HepG2 (cell line): ENCODE measurements around the gene ADGRD1. TPM values are rescaled to one million over a fixed set of nuclear protein-coding genes. Genes with fewer than 3 reads are reported as not detected.

Experiments
- AHDC1 ChIP-seq: sonication (generic); formaldehyde crosslinking; IDR thresholded peaks from 2 replicates; pipeline ENCODE4 v1.5.1; 2020; ENCODE audit warnings: mild to moderate bottlenecking, missing genetic modification reagents, borderline replicate concordance
- BCL6 ChIP-seq: IDR thresholded peaks from 2 replicates; pipeline ENCODE4 v1.6.1; 2016; ENCODE audit warnings: missing genetic modification reagents, missing compliant biosample characterization
- ISX ChIP-seq: sonication (generic); formaldehyde crosslinking; conservative IDR thresholded peaks from 2 replicates; pipeline ENCODE4 v1.5.0; 2020; ENCODE audit warnings: missing genetic modification reagents
- KMT2B ChIP-seq: IDR thresholded peaks from 2 replicates; pipeline ENCODE4 v1.6.1; 2016; ENCODE audit warnings: missing genetic modification reagents, missing compliant biosample characterization
- LBX2 ChIP-seq: sonication (generic); formaldehyde crosslinking; IDR thresholded peaks from 2 replicates; pipeline ENCODE4 v1.5.0; 2020; ENCODE audit warnings: missing genetic modification reagents, mild to moderate bottlenecking, borderline replicate concordance
- MIER3 ChIP-seq: IDR thresholded peaks from 2 replicates; pipeline ENCODE4 v1.6.1; 2016; ENCODE audit warnings: missing compliant biosample characterization, borderline replicate concordance
- NPAS2 ChIP-seq: sonication (generic); formaldehyde crosslinking; IDR thresholded peaks from 2 replicates; pipeline ENCODE4 v1.8.0; 2022; ENCODE audit warnings: mild to moderate bottlenecking, missing genetic modification reagents, borderline replicate concordance
- RFX1 ChIP-seq: fragments of 450-650 bp; IDR thresholded peaks from 2 replicates; pipeline ENCODE4 v1.6.1; 2017
- SCMH1 ChIP-seq: sonication (generic); formaldehyde crosslinking; IDR thresholded peaks from 2 replicates; pipeline ENCODE4 v1.9.0; 2021; ENCODE audit warnings: missing genetic modification reagents, mild to moderate bottlenecking, borderline replicate concordance
- SOX13 ChIP-seq, 3 experiments: fragments of 450-650 bp in 1 of 3; sonication (generic) in 1 of 3; formaldehyde crosslinking in 1 of 3; IDR thresholded peaks in 2 of 3; conservative IDR thresholded peaks in 1 of 3; 2 replicates each; pipeline versions ENCODE4 v1.5.0 to v1.6.1; 2016 to 2020; ENCODE audit warnings: antibody characterized with exemption in 1 of 3, mild to moderate bottlenecking in 1 of 3, missing compliant biosample characterization in 1 of 3, missing genetic modification reagents in 1 of 3, moderate library complexity in 1 of 3
- TBX2 ChIP-seq: sonication (generic); formaldehyde crosslinking; IDR thresholded peaks from 2 replicates; pipeline ENCODE4 v1.5.0; 2020; ENCODE audit warnings: missing genetic modification reagents, mild to moderate bottlenecking, borderline replicate concordance
- ZNF503 ChIP-seq: sonication (generic); formaldehyde crosslinking; IDR thresholded peaks from 2 replicates; pipeline ENCODE4 v1.4.0; 2020; ENCODE audit warnings: missing genetic modification reagents
- ZNF562 ChIP-seq: sonication (generic); formaldehyde crosslinking; IDR thresholded peaks from 2 replicates; pipeline ENCODE4 v1.8.0; 2022; ENCODE audit warnings: missing genetic modification reagents, borderline replicate concordance
- ZNF7 ChIP-seq: IDR thresholded peaks from 2 replicates; pipeline ENCODE4 v1.6.1; 2016; ENCODE audit warnings: missing biosample characterization, missing genetic modification reagents
- ZNF792 ChIP-seq: IDR thresholded peaks from 2 replicates; pipeline ENCODE4 v1.6.1; 2016
- ZNF800 ChIP-seq: sonication (generic); formaldehyde crosslinking; IDR thresholded peaks from 2 replicates; pipeline ENCODE4 v1.4.0; 2020; ENCODE audit warnings: missing genetic modification reagents
- polyA plus RNA-seq, 8 experiments: library from polyadenylated mRNA; depleted of rRNA in 3 of 8; stranded (reverse) in 7 of 8; unstranded in 1 of 8; fragments of >200 nt; fragmentation: Illumina TruSeq in 4 of 8; extraction: Trizol in 4 of 8; gene quantifications; 2 replicates each; pipeline versions ENCODE4 v1.2.1 to v1.2.3, GENCODE V29; 2011 to 2016; ENCODE audit warnings: low read depth in 4 of 8, missing spikeins in 1 of 8, mixed read lengths in 1 of 8; ENCODE audit not compliant: insufficient read depth in 1 of 8
- total RNA-seq, 5 experiments: library from RNA; depleted of rRNA; stranded (reverse); fragments of >200 nt; fragmentation: Illumina TruSeq; extraction: Trizol; gene quantifications; 2 replicates each; pipeline ENCODE4 v1.2.3, GENCODE V29; 2016; ENCODE audit warnings: low read depth in 1 of 5

The ADGRD1 gene
- total and polyA plus RNA-seq, 2 of the 13 experiments (the other 11 are each of a cell fraction or from before 2014, with no cell fraction given), result 0.46 to 12.4 TPM

- TF ChIP-seq SOX13 (IDR thresholded peaks at IDR 0.05), result no peak
- TF ChIP-seq SOX13 (CRISPR knock-in tag; conservative IDR thresholded peaks at IDR 0.05 in 1 of 2, IDR thresholded peaks at IDR 0.05 in 1 of 2), result peak in 1 of 2 experiments; percentile 74; a peak in 2 of 4 replicates
- 0 out of 2 replicates have a peak, but pooled peaks have one; percentile 58 for TF ChIP-seq ZNF503 (CRISPR knock-in tag)
- no peak for TF ChIP-seq MIER3 (CRISPR knock-in tag)
- TF ChIP-seq NPAS2, result no peak
- no peak for TF ChIP-seq SCMH1
- no peak for TF ChIP-seq ZNF792
- TF ChIP-seq KMT2B (CRISPR knock-in tag), result 0 out of 2 replicates have a peak, but pooled peaks have one; percentile 17
- TF ChIP-seq RFX1, result no peak
- no peak; the same call in 1 of the 2 replicates for TF ChIP-seq ZNF7 (CRISPR knock-in tag)
- TF ChIP-seq AHDC1 (CRISPR knock-in tag), result peak; percentile 58
- TF ChIP-seq BCL6 (CRISPR knock-in tag), result peak; percentile 36
- no peak for TF ChIP-seq ISX (CRISPR knock-in tag)
- peak; percentile 49; the same call in 1 of the 2 replicates for TF ChIP-seq TBX2 (CRISPR knock-in tag)
- TF ChIP-seq ZNF562 (CRISPR knock-in tag), result no peak
- no peak for TF ChIP-seq LBX2
- no peak for TF ChIP-seq ZNF800 (CRISPR knock-in tag)
These were observed 29.8 kb downstream of the ADGRD1 start (continued) for GRCh38 chr12:130983328-130984017.
